GM19467 (cell line): ENCODE data around the gene DDIAS.
A peak's percentile ranks its signal among the peaks of the same experiment; 100 is the strongest.
"Not testable (repeated sequence)": the region's sequence is repeated elsewhere in the genome, so short reads cannot be mapped to it uniquely, and the experiment has no call there.

Source experiments
- ATAC-seq: cut with Tn5 transposase; IDR thresholded peaks from one replicate; pipeline ENCODE4 v1.9.1; 2021; ENCODE audit warnings: mild to moderate bottlenecking, moderate library complexity; ENCODE audit not compliant: unreplicated experiment

Gene DDIAS

DNA sequence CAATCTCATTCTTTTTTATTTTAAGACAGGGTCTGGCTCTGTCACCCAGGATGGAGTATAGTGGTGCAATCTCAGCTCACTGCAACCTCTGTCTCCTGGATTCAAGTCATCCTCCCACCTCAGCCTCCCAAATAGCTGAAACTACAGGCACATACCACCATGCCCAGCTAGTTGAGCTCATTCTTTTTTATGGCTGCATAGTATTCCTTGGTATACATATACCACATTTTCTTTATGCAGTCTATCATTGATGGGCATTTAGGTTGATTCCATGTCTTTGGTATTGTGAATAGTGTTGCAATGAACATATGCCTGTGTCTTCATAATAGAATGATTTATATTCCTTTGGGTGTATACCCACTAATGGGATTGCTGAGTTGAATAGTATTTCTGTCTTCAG, 60.5 kb downstream of the DDIAS start:
- ATAC-seq = not testable (repeated sequence)

DNA sequence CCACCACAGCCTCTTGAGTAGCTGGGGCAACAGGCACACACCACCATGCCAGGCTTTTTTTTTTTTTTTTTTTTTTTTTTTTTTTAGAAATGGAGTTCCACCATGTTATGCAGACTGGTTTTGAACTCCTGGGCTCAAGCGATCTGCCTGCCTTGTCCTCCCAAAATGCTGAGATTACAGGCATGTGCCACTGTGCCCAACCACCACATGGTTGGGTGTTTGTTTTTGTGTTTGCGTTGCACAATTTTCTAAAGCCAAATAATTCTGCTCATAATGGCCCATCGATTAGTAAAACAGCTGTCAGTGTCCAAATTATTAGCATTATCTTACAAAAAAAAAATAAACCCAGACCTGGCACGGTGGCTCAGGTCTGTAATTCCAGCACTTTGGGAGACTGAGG, 65.8 kb downstream of the DDIAS start:
- no peak for ATAC-seq

DNA sequence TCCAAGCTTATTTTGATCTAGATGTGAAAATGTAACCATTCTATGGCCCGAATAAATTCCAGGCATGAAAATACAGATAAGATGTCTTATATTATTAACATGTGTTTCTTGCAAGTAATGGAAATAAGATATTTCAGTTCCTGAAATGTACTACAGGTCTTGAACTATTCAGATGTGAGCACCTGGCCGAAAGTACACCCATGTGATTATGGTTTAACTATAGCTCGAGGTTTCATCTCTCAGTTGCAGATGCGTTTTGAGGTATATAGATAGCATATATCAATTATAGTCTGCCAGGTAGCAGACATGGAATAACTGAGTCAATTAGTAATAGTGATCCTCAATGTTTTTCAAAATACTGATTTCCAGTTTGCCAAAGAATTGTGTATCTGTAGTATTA, 68.3 kb downstream of the DDIAS start:
- ATAC-seq = peak; percentile 99

DNA sequence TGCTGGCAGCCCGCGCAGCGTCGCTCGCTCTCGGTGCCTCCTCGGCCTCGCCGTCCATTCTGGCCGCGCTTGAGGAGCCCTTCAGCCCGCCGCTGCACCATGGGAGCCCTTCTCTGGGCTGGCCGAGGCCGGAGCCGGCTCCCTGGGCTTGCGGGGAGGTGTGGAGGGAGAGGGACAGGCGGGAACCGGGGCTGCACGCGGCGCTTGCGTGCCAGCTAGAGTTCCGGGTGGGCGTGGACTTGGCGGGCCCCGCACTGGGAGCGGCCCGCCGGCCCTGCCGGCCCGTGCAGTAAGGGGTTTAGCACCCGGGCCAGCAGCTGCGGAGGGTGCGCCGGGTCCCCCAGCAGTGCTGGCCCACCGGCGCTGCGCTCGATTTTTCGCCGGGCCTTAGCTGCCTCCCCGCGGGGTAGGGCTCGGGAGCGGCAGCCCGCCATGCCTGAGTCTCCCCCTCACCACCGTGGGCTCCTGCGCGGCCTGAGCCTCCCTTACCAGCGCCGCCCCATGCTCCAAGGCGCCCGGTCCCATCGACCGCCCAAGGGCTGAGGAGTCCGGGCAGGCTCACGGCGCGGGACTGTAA, 69.1 kb downstream of the DDIAS start:
- ATAC-seq = not testable (repeated sequence)

DNA sequence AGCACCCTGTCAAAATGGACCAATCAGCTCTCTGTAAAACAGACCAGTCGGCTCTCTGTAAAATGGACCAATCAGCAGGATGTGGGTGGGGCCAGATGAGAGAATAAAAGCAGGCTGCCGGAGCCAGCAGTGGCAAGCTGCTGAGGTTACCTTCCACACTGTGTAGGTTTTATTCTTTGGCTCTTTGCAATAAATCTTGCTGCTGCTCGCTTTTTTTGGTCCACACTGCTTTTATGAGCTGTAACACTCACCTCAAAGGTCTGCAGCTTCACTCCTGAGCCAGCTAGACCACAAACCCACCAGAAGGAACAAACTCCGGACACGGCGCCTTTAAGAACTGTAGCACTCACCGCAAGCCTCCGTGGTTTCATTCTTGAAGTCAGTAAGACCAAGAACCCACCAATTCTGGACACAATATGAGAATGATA, 70.0 kb downstream of the DDIAS start:
- not testable (repeated sequence) for ATAC-seq

DNA sequence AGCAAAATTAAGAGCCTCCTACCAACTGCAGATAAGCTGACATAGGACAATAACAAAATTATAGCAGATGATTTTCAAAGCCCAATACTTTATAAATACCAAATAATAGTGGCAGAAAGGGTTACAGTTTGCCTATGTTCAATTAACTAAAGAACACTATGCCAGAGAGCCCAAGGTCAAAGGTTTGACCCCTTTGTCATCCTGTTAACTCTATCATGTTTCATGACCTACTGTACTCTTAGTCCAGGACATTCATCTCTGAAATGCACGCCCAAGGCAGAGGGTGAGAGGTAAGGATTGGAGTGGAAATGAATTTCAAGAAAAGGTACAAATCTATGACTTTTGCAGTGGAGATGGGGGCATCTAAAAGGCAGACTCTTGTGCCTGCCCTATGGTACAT, 70.6 kb downstream of the DDIAS start:
- ATAC-seq = no peak

DNA sequence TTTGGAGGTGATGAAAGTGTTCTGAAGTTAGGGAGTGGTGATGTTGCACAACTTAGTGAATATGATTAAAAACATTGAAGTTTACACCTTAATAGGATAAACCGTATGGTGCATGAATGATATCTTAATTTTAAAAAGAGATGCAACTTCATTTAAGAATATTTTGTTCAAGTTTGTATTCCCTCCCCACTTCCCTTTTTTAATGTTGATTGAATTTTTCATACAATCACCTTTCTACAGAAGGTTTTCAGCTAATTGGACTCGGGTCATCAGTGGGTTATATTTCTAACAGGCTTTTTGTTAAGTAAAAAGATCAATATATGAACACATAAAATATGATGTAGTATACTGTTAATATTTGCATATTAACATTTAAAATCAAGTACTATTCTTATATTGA, 72.6 kb downstream of the DDIAS start:
- no peak for ATAC-seq

DNA sequence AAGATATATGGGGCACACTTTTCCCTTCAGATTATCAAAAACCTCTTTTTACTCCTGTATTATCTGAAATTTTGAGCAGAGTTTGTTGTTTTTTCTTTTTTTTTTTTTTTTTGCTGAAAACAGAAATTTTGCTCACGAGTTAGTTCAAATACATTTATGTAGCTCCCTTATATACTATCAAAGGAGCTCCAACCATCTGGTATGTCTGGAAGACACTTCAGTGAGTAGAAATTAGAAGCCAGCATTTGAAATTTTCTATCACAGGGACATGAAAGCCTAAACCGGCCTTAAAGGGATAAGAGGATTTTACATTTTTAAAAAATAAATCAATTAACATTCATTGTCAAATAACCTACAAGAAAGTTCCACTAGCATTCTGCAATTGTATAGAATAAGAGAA, 73.3 kb downstream of the DDIAS start:
- no peak for ATAC-seq

DNA sequence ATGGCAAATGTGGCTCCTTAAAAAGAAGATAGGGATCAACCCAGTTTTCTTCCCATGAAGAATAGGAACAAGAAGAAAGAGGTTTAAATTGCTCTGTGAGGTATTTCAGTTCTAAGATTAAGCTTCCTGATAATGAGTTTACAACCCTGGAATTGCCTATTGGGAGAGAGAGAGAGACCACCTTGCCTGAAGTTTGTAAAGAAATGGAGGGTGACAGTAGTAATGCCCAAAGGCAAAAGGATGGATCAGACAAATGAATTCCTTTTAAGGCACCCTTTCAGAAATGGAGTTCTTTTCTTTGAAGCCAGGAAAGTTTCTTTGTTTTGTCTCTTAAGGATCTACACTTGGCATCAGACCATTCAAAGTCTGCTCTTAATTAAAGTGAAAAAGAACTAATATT, 74.3 kb downstream of the DDIAS start:
- no peak for ATAC-seq

DNA sequence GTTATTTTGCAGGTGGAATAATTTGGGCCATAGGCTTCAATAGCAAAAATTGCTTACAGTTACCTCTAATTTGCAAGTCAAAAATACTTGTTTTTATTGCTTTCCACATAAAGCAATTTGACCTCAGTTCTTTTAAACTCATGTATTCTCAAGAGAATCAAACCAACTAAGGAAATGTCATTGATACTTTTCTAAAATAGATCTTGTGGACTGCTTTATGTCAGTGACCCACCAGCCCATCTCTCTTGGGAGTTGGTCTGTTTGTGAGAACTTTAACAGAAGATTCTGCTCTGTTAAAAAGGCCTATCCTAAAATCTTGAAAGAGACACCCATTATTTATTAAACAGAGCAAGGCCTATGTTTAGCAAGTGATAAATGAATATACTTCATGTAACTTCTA, 75.2 kb downstream of the DDIAS start:
- no peak for ATAC-seq

DNA sequence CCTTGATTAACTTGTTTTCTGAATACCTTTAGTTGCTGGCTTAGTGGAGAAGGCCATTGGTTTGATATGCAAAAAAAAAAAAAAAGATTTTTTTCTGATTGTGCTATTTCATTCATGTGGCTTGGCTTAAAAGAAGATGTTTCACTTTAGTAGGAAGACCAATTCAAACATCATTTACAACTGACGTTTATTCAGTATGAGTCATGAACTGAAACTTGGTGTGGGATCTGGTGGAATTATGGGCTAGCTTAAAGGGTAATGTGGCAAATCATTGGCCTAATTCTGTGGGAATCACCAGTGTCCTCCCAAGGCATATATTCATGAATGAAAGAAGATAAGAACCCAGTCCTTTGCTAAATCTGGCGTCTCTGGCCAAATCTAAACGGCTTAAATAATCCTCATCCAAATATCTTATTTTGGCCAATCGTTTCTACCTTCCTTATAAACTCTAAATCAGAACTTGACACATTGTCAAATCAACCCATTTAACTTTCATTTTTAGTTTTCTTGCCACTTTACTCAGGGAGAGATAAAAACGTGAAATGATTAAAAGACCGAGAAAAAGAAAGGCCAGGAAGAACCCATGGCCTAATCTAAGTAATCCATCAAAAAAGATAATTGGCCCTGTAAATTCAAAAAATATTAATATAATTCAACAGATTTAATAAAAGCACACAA, 77.0 kb downstream of the DDIAS start:
- ATAC-seq = no peak

DNA sequence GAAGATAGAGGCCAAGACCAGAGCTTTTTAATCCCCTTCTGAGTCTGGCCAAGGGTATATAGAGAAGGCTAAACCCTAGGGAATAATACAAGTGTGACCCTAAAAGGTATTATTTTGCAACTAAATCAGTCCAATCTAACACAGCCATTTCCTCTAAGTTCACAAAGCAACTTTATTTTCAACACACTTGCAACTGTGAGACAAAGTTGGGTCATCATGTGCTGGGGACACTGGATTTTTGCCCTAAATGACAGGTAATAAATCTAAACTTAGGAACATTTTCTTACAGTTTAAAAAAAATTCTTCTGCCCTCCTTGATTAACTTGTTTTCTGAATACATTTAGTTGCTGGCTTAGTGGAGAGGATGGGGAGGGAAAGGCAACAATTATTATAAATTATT, 78.3 kb downstream of the DDIAS start:
- no peak for ATAC-seq

DNA sequence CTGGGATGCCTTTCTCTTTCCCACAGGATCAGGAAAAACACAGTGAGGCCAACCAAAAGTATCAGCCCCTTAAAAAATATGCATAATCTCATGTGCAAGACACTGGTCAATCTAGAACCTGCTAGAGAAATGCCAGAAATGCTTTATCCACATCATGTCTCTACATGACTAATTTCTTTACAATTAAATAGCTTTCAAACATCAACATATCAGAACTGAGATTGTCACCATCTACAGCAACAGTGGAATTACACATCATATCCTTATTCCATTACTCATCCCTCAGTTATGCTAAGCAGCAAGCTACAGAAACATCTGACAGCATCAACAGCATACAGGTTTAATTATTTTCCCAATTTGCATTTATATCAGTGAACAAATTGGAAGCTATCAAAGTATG, 78.8 kb downstream of the DDIAS start:
- no peak for ATAC-seq

DNA sequence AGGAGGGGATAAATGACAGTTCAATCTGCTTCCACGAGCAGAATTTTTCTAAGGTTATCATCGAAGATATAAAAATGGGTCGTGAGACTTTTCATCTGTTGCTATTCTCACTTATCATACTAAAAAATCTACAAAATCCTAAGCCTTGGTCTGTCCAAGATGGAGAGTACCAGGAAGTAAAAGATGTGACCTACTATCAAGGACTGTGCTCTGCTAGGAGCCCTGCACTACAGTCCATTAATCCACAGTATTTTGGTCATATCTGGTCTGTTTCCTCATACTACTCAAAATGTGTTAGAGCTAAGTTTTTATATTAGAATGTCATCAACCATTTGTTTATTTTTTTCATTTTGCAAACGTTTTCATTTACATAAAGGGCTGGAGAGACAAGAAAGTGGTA, 79.4 kb downstream of the DDIAS start:
- no peak for ATAC-seq

DNA sequence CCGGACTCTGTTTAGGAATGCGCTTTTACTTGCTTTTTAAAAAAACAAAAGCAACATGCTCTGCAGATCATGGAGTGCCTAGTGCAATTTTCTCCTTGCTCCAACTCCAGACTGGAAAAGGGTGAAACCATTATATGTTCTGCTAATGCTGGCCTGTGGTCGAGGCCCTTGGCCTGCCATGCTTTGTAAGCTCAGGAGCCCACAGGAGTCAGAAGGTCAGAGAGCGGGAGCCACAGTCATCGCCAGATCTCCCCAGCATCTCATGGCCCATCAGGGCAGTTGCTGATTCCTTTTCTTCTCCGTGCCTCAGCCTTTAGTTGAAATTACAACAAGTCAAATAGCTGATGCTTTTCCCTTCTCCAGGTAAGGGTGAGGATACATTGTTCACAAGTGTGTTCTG, 80.3 kb downstream of the DDIAS start:
- no peak for ATAC-seq
